RCC 7860 (cell line): ENCODE measurements around the gene ASAP2.

ENCODE experiments used
- DNase-seq: peaks from one replicate; pipeline ENCODE4 v3.0.0-alpha.2; 2015; ENCODE audit warnings: low spot score
- FAIRE-seq: peaks from 2 replicates; lab custom pipeline; 2012; peaks lifted over from hg19 to GRCh38; lab: Jason Lieb, UNC

Gene ASAP2

GRCh38 chr2:9366026-9366425, 159.4 kb downstream of the ASAP2 start:
- no peak for DNase-seq

GRCh38 chr2:9370746-9371145, 164.1 kb downstream of the ASAP2 start:
- no peak for FAIRE-seq
- no peak for DNase-seq

More at GRCh38 chr2:9366026-9366425, 159.4 kb downstream of the ASAP2 start:
- FAIRE-seq: no peak

- DNase-seq: peak; percentile 60
These were observed 166.4 kb downstream of the ASAP2 start for GRCh38 chr2:9373047-9373446.

GRCh38 chr2:9373476-9373875, 166.9 kb downstream of the ASAP2 start:
- no peak for DNase-seq
- no peak for FAIRE-seq

More at GRCh38 chr2:9373047-9373446, 166.4 kb downstream of the ASAP2 start:
- FAIRE-seq: peak; percentile 73

GRCh38 chr2:9374071-9374730, 167.6 kb downstream of the ASAP2 start:
- no peak for FAIRE-seq

GRCh38 chr2:9375857-9376428, 169.3 kb downstream of the ASAP2 start:
- no peak for DNase-seq
- no peak for FAIRE-seq

More at GRCh38 chr2:9374071-9374730, 167.6 kb downstream of the ASAP2 start:
- DNase-seq: no peak

GRCh38 chr2:9377461-9378097, 171.0 kb downstream of the ASAP2 start:
- no peak for DNase-seq

GRCh38 chr2:9378433-9379390, 172.1 kb downstream of the ASAP2 start:
- peak; percentile 84 for DNase-seq
- peak; percentile 77 for FAIRE-seq

More at GRCh38 chr2:9377461-9378097, 171.0 kb downstream of the ASAP2 start:
- FAIRE-seq: no peak

- FAIRE-seq (no peak), DNase-seq (no peak)
These were observed 172.8 kb downstream of the ASAP2 start for GRCh38 chr2:9379391-9379755.

GRCh38 chr2:9380702-9381628, 174.4 kb downstream of the ASAP2 start:
- FAIRE-seq (peak; percentile 90), DNase-seq (peak; percentile 90)

GRCh38 chr2:9382604-9383235, 176.1 kb downstream of the ASAP2 start:
- FAIRE-seq (peak; percentile 93), DNase-seq (peak; percentile 88)

- FAIRE-seq: no peak
These were observed 177.9 kb downstream of the ASAP2 start for GRCh38 chr2:9384521-9384920.

GRCh38 chr2:9385841-9386240, 179.2 kb downstream of the ASAP2 start:
- no peak for DNase-seq
- FAIRE-seq: no peak

More at GRCh38 chr2:9384521-9384920, 177.9 kb downstream of the ASAP2 start:
- DNase-seq: no peak

GRCh38 chr2:9388199-9388681, 181.6 kb downstream of the ASAP2 start:
- FAIRE-seq: no peak
- DNase-seq: no peak

- no peak for DNase-seq
- no peak for FAIRE-seq
These were observed 182.6 kb downstream of the ASAP2 start for GRCh38 chr2:9388950-9389911.

GRCh38 chr2:9390151-9390850, 183.7 kb downstream of the ASAP2 start:
- FAIRE-seq: no peak

GRCh38 chr2:9390991-9391390, 184.4 kb downstream of the ASAP2 start:
- FAIRE-seq: no peak
- DNase-seq: no peak

More at GRCh38 chr2:9390151-9390850, 183.7 kb downstream of the ASAP2 start:
- DNase-seq: no peak
